K562 (cell line): ENCODE results near the gene TRAP1. TPM values are rescaled to one million over a fixed set of nuclear protein-coding genes. Genes with fewer than 3 reads are reported as not detected.

Experiments
- ASH1L ChIP-seq: fragments of 450-650 bp; IDR thresholded peaks from 2 replicates; pipeline ENCODE4 v1.6.1; 2018; ENCODE audit warnings: borderline replicate concordance, mild to moderate bottlenecking, low read depth; ENCODE audit not compliant: partially characterized antibody
- BRD9 ChIP-seq: fragments of 450-650 bp; IDR thresholded peaks from 2 replicates; pipeline ENCODE4 v1.6.1; 2018; ENCODE audit warnings: low read depth; ENCODE audit not compliant: partially characterized antibody
- CBFA2T3 ChIP-seq: fragments of 450-650 bp; IDR thresholded peaks from 2 replicates; pipeline ENCODE4 v1.6.1; 2017
- CBX3 ChIP-seq, 2 experiments: IDR thresholded peaks; 1 replicate in 1 of 2; 2 replicates in 1 of 2; pipeline ENCODE4 v1.6.1; 2012; ENCODE audit warnings: inconsistent platforms in 2 of 2, low read length in 2 of 2, borderline replicate concordance in 1 of 2, control low read depth in 1 of 2
- CHD4 ChIP-seq: fragments of 200-600 bp; sonication (generic); IDR thresholded peaks from 3 replicates; pipeline ENCODE4 v1.6.1; 2012; ENCODE audit warnings: low read depth, mild to moderate bottlenecking, mixed read lengths, low read length, inconsistent platforms; ENCODE audit not compliant: insufficient read depth, insufficient replicate concordance, poor library complexity, severe bottlenecking
- CREB5 ChIP-seq: fragments of 250-450 bp; sonication (Bioruptor Pico); IDR thresholded peaks from 2 replicates; pipeline ENCODE4 v1.5.0; 2020; ENCODE audit warnings: mild to moderate bottlenecking
- ERF ChIP-seq: fragments of 450-650 bp; formaldehyde crosslinking; IDR thresholded peaks from 2 replicates; pipeline ENCODE4 v1.4.0; 2020; ENCODE audit warnings: mild to moderate bottlenecking, mixed read lengths
- KLF1 ChIP-seq: fragments of 450-650 bp; IDR thresholded peaks from 2 replicates; pipeline ENCODE4 v1.6.1; 2016; ENCODE audit warnings: missing genetic modification characterization, missing compliant biosample characterization
- L3MBTL2 ChIP-seq: fragments of 450-650 bp; IDR thresholded peaks from 2 replicates; pipeline ENCODE4 v1.6.1; 2016; ENCODE audit warnings: mild to moderate bottlenecking, moderate library complexity
- MEIS2 ChIP-seq: fragments of 450-650 bp; IDR thresholded peaks from 2 replicates; pipeline ENCODE4 v1.6.1; 2014; ENCODE audit warnings: mild to moderate bottlenecking; ENCODE audit not compliant: partially characterized antibody
- MXD1 ChIP-seq: fragments of 250-450 bp; sonication (Bioruptor Pico); IDR thresholded peaks from 2 replicates; pipeline ENCODE4 v1.8.0; 2021; ENCODE audit warnings: borderline replicate concordance, mild to moderate bottlenecking, moderate library complexity; ENCODE audit not compliant: poor library complexity, severe bottlenecking
- MXI1 ChIP-seq: IDR thresholded peaks from 2 replicates; pipeline ENCODE4 v1.6.1; 2011; ENCODE audit warnings: low read depth, mild to moderate bottlenecking, improper control_type of control experiment, low read length
- NEUROD1 ChIP-seq: fragments of 150-350 bp; IDR thresholded peaks from 2 replicates; pipeline ENCODE4 v1.6.1; 2014; ENCODE audit warnings: borderline replicate concordance, low read length, low read depth; ENCODE audit not compliant: partially characterized antibody
- PTTG1 ChIP-seq: fragments of 450-650 bp; IDR thresholded peaks from 2 replicates; pipeline ENCODE4 v1.6.1; 2016; ENCODE audit warnings: low read depth, mild to moderate bottlenecking, missing genetic modification characterization, missing compliant biosample characterization
- SMAD3 ChIP-seq: fragments of 450-650 bp; formaldehyde crosslinking; conservative IDR thresholded peaks from 2 replicates; pipeline ENCODE4 v1.4.0; 2020; ENCODE audit warnings: mild to moderate bottlenecking
- SMAD4 ChIP-seq: fragments of 250-450 bp; sonication (Bioruptor Pico); conservative IDR thresholded peaks from 2 replicates; pipeline ENCODE4 v1.8.0; 2021; ENCODE audit warnings: inconsistent platforms, mild to moderate bottlenecking, moderate library complexity
- SMC3 ChIP-seq: conservative IDR thresholded peaks from 2 replicates; pipeline ENCODE4 v1.6.1; 2011; ENCODE audit warnings: low read depth, low read length, improper control_type of control experiment; ENCODE audit not compliant: insufficient read depth
- TAF1 ChIP-seq: IDR thresholded peaks from 2 replicates; pipeline ENCODE4 v1.6.1; 2011; ENCODE audit warnings: mild to moderate bottlenecking, low read length, moderate library complexity; ENCODE audit not compliant: insufficient read depth, control insufficient read depth, severe bottlenecking; ENCODE audit errors: extremely low read depth
- TFAM ChIP-seq: fragments of 250-450 bp; sonication (Bioruptor Pico); conservative IDR thresholded peaks from 2 replicates; pipeline ENCODE4 v1.5.0; 2021; ENCODE audit warnings: mild to moderate bottlenecking, moderate library complexity
- ZNF384 ChIP-seq: IDR thresholded peaks from 2 replicates; pipeline ENCODE4 v1.6.1; 2012; ENCODE audit warnings: low read depth, low read length, improper control_type of control experiment
- ZNF583 ChIP-seq: fragments of 250-450 bp; sonication (Bioruptor Pico); IDR thresholded peaks from 2 replicates; pipeline ENCODE4 v1.4.0; 2020
- ZNF764 ChIP-seq: fragments of 250-450 bp; sonication (Bioruptor Pico); IDR thresholded peaks from 2 replicates; pipeline ENCODE4 v1.4.0; 2020; ENCODE audit warnings: low read depth, mild to moderate bottlenecking, moderate library complexity
- polyA plus RNA-seq, 8 experiments: library from polyadenylated mRNA; depleted of rRNA in 4 of 8; stranded (reverse) in 5 of 8; unstranded in 3 of 8; fragments of >200 nt; fragmentation: Nextera tagmentation in 2 of 8; fragmentation: Illumina TruSeq in 1 of 8; extraction: Ambion mirVana in 2 of 8; extraction: Trizol in 1 of 8; gene quantifications; 2 replicates each; pipeline versions ENCODE4 v1.2.1 to v1.2.3, GENCODE V29; 2011 to 2014; ENCODE audit warnings: inconsistent platforms in 1 of 8, missing spikeins in 1 of 8
- total RNA-seq, 7 experiments: library from RNA; depleted of rRNA in 6 of 7; stranded (reverse); fragments of >200 nt in 6 of 7; fragmentation: Illumina TruSeq in 2 of 7; extraction: Trizol in 2 of 7; gene quantifications; 2 replicates each; pipeline versions ENCODE4 v1.2.1 to v1.2.3, GENCODE V29; 2011 to 2021; ENCODE audit warnings: low replicate concordance in 1 of 7
- TF ChIP-seq, protein P1 (sequence below), 2 experiments: fragments of 450-650 bp in 1 of 2; sonication (generic) in 1 of 2; formaldehyde crosslinking in 1 of 2; IDR thresholded peaks in 1 of 2; conservative IDR thresholded peaks in 1 of 2; 2 replicates each; pipeline versions ENCODE4 v1.6.1 to v1.8.1; 2016 to 2023; ENCODE audit warnings: mild to moderate bottlenecking in 2 of 2, moderate library complexity in 2 of 2, inconsistent platforms in 1 of 2, missing genetic modification reagents in 1 of 2
- TF ChIP-seq, protein P2 (sequence below), 3 experiments: IDR thresholded peaks in 2 of 3; conservative IDR thresholded peaks in 1 of 3; 2 replicates each; pipeline ENCODE4 v1.5.1; 2011 to 2012; ENCODE audit warnings: low read length in 3 of 3, mild to moderate bottlenecking in 3 of 3, control low read depth in 2 of 3, improper control_type of control experiment in 1 of 3, inconsistent platforms in 1 of 3, low read depth in 1 of 3, mixed read lengths in 1 of 3, moderate library complexity in 1 of 3; ENCODE audit not compliant: insufficient read depth in 2 of 3

Gene TRAP1
- total and polyA plus RNA-seq, 9 of the 15 experiments (the other 6 are each of a cell fraction or from before 2014, with no cell fraction given), result 19.1 to 436 (median 301) TPM

DNA sequence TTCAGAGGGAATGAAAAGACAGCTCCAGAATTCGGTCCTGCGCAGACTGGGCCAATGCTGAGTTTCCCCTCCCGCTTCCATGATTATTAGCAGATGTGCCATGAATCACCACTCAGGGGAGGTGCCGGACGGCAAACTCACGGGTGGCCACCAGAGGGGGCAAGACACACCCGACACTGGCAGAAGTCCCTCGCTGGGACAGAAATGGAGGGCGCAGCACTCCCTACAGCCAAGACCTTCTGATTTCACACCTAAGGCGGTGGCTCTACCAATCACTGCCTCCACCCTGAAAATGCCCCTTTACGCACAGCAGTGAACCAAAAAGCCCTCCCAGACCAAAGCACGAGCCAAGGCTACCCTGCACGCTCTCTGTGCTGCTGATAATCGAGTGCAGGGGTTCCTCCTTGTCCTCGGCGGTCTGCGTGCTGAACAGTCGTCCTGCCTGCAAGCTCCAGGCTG is 26.8 kb downstream of the TRAP1 start (continued):
- TF ChIP-seq ZNF764 (CRISPR knock-in tag) (no peak), CBFA2T3 (no peak), ERF (no peak), TAF1 (no peak), PTTG1 (tag) (no peak), CREB5 (CRISPR knock-in tag) (no peak), ASH1L (no peak), BRD9 (peak; percentile 40), SMC3 (peak; percentile 83), SMAD3 (CRISPR knock-in tag) (no peak), ZNF384 (0 out of 2 replicates have a peak, but pooled peaks have one; percentile 34), NEUROD1 (peak; percentile 16), MEIS2 (peak; percentile 53), L3MBTL2 (peak; percentile 36; the same call in 1 of the 2 replicates), MXI1 (no peak), MXD1 (CRISPR knock-in tag) (no peak), ZNF583 (CRISPR knock-in tag) (no peak), KLF1 (0 out of 2 replicates have a peak, but pooled peaks have one; percentile 31), CBX3 (IDR thresholded peaks at IDR 0.05; ENCODE audit: borderline replicate concordance in 1 of 2, low read length in 2 of 2) (0 out of 3 replicates have a peak, but pooled peaks of 1 of the 2 experiments have one; percentile 37), SMAD4 (CRISPR knock-in tag) (no peak), CHD4 (no peak), TFAM (CRISPR knock-in tag) (no peak)
- TF ChIP-seq, protein P1, sequence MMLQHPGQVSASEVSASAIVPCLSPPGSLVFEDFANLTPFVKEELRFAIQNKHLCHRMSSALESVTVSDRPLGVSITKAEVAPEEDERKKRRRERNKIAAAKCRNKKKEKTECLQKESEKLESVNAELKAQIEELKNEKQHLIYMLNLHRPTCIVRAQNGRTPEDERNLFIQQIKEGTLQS (IDR thresholded peaks at IDR 0.05), result no peak
- TF ChIP-seq, protein P1 (CRISPR knock-in tag; conservative IDR thresholded peaks at IDR 0.05), result no peak
- TF ChIP-seq, protein P2, sequence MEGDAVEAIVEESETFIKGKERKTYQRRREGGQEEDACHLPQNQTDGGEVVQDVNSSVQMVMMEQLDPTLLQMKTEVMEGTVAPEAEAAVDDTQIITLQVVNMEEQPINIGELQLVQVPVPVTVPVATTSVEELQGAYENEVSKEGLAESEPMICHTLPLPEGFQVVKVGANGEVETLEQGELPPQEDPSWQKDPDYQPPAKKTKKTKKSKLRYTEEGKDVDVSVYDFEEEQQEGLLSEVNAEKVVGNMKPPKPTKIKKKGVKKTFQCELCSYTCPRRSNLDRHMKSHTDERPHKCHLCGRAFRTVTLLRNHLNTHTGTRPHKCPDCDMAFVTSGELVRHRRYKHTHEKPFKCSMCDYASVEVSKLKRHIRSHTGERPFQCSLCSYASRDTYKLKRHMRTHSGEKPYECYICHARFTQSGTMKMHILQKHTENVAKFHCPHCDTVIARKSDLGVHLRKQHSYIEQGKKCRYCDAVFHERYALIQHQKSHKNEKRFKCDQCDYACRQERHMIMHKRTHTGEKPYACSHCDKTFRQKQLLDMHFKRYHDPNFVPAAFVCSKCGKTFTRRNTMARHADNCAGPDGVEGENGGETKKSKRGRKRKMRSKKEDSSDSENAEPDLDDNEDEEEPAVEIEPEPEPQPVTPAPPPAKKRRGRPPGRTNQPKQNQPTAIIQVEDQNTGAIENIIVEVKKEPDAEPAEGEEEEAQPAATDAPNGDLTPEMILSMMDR (IDR thresholded peaks at IDR 0.05 in 2 of 3, conservative IDR thresholded peaks at IDR 0.05 in 1 of 3; ENCODE audit: insufficient read depth in 2 of 3, low read depth in 1 of 3, low read length in 3 of 3), result peak; percentile 90 to 94 (median 92)
